ENCODE results near the gene SBNO2.

SBNO2 gene

DNA sequence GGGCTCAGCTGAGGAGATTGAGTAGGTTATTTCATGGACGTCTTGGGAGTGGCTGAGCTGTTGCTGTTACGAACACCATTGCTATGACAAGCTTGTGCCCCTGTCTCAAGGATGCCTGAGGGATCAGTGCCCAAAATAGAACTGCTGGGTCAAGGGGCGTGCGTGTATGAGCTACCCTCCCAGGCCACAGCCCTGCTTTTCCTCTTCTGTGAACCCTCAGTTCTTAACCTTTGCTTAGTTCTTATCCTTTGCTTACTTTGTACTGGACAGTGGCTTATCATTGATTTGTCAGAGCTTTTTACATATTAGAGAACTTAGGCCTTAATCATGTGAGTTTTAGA is 98.1 kb downstream of the SBNO2 start:
- no peak for DNase-seq (ENCODE audit: low read depth)
- no peak overlapping the region for H3K4me3 ChIP-seq (ENCODE audit: low read length)
- no peak for TF ChIP-seq CTCF (conservative IDR thresholded peaks at IDR 0.05; ENCODE audit: low read depth, low read length)

GRCh38 chr19:1074544-1075283 is 99.4 kb downstream of the SBNO2 start:
- no peak for DNase-seq (ENCODE audit: low read depth)
- TF ChIP-seq CTCF (conservative IDR thresholded peaks at IDR 0.05; ENCODE audit: low read depth, low read length) = no peak
- H3K4me3 ChIP-seq (ENCODE audit: low read length) = no peak overlapping the region

- H3K4me3 ChIP-seq (ENCODE audit: low read length) = no peak overlapping the region
- no peak for TF ChIP-seq CTCF (conservative IDR thresholded peaks at IDR 0.05; ENCODE audit: low read depth, low read length)
- no peak for DNase-seq (ENCODE audit: low read depth)
These were observed 100.0 kb downstream of the SBNO2 start for GRCh38 chr19:1073956-1074517.

- DNase-seq (ENCODE audit: low read depth) = no peak
These were observed 100.8 kb downstream of the SBNO2 start for GRCh38 chr19:1073063-1073955.

DNA sequence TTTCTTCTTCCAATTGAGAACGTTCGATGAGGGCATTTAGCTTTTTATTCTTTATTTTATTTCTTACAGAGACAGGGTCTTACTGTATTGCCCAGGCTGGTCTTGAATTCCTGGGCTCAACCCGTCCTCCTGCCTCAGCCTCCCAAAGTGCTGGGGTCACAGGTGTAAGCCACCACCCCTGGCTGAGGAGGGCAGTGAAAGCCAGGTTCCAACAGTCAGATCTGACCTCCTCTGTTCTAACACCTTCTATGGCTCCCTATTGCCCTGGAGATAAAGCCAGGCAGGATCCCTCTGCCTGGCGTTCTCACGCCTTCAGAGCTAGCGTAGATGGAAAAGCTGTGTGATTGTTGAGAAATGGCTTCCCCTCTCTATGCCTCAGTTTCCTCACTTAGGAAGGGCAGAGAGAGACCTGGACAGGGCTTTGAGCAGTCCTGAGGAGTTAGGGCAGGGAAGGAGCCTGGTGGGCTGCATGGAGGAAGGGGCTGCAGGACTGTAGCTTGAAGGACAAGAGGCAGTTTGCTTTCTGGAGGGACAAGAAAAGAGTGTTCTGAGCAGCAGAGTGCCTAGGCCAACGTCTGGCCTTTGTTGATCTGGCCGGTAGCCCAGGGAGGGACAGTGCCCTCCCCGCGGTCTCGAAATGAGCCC is 101.6 kb downstream of the SBNO2 start:
- no peak overlapping the region for H3K4me3 ChIP-seq (ENCODE audit: low read length)
- no peak for TF ChIP-seq CTCF (conservative IDR thresholded peaks at IDR 0.05; ENCODE audit: low read depth, low read length)
- DNase-seq (ENCODE audit: low read depth) = no peak

More at GRCh38 chr19:1073063-1073955, 100.8 kb downstream of the SBNO2 start:
- no peak for TF ChIP-seq CTCF (conservative IDR thresholded peaks at IDR 0.05; ENCODE audit: low read depth, low read length)
- H3K4me3 ChIP-seq (ENCODE audit: low read length) = no peak overlapping the region

DNA sequence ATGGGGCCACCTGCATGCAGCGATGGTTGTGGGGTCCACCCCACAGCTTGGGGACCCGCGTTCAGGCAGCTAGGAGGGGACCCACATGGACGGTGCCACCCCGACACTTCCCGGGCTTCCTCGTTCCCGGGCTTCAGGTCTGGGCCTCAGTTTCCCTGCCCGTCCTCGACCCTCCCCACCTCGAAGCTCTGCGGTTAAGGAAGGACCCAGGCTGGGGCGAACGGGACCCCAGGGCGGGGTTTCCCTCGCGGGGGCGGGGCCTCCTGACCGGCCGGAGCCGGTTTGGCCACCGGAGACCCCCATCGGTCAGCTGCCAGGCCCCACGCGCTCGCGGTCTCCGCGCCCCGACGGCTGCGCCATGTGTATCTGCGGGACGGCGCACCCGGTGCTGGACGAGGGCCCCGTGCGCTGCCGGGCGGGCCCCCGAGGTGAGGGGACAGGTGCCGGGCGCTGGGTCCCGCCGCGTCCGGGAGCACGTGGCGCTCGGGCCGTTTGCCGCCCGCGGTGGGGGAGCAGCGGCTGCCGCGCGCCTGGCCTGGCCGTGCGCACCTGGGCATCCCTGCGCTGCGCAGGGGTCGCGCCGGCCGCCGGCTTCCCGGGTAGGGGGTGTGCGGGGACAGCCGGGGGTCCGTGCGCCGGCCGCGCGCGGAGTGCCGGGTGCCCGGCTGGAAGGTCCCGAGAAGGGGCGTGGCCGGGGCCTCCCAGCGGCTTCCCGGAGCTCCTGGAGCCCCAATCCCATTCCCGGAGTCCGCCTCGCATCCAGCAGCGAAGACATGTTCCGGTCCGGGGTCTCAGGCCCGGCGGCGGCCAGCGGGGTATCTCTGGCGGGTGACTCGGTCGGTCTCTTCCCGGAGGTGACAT is 102.9 kb downstream of the SBNO2 start:
- no peak overlapping the region for H3K4me3 ChIP-seq (ENCODE audit: low read length)
- TF ChIP-seq CTCF (conservative IDR thresholded peaks at IDR 0.05; ENCODE audit: low read depth, low read length) = no peak

More for the DNA sequence above, 102.9 kb downstream of the SBNO2 start:
- no peak for DNase-seq (ENCODE audit: low read depth)

All from retinal pigment epithelial cell (primary cell).